Measurements from ENCODE around the gene PPL. TPM values are rescaled to one million over a fixed set of nuclear protein-coding genes. Genes with fewer than 3 reads are reported as not detected.
A peak's percentile ranks its signal among the peaks of the same experiment; 100 is the strongest.
"Not testable (repeated sequence)": the region's sequence is repeated elsewhere in the genome, so short reads cannot be mapped to it uniquely, and the experiment has no call there.

The PPL gene
- total RNA-seq, 1 donor from 2014 or later = 32.3 TPM

DNA sequence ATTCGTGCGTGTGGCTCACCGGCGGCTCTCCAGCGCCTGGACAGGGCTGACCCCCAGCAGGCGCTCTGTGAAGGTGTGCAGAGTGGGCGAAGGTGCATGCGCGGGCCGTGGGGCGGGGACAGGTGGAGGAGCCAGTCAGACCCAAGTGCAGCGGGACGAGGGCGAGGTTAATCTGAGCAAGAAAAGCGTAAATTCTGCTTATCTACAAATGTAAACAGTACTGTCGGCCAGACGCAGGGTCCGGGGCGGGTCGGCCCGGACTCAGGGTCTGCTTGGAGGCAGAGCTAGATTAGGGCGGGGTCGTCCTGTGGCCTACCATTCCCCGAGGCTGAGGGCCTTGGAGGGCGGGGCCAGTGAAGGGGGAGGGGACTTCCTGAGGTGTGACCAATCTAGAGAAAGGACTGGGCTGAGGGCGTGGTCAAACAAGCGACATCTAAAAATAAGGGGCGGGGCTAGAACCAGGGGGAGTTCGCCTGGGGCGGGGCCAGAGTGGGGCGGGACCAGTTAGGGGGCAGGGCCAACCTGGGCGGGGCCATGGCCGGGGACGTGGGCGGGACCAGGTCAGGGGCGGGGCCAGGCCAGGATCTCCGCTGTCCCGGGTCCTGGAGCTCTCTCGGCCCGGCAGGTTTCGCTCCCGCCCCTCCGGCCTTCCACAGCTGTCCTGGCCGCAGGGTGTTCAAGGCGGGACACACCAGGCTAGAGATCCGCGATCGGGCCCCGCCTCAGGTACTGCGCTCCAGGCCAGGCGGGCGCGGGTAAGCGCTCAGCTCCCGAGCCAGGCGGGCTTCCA lies 21.0 kb upstream of the PPL start, which contains the start of gene SEC14L5:
Gene SEC14L5 (plus strand): TSS at position 611 of the 790 bp plus-strand sequence. CDS start 994 bp downstream, outside the sequence.
- DNase-seq (ENCODE audit: low spot score) = peak; percentile 97

DNA sequence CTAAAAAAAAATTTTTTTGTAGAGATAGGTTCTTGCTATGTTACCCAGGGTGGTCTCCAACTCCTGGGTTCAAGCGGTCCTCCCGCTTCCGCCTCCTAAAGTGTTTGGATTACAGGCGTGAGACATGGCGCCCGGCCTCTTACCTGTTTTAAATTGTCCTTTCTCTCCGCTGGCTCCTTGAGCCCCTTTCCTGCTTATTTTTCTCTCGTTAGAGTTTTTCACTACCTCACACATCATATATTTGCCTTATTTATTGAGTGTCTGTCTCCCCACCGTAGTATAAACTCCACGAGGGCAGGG lies 20.4 kb upstream of the PPL start:
- no peak for DNase-seq (ENCODE audit: low spot score)

DNA sequence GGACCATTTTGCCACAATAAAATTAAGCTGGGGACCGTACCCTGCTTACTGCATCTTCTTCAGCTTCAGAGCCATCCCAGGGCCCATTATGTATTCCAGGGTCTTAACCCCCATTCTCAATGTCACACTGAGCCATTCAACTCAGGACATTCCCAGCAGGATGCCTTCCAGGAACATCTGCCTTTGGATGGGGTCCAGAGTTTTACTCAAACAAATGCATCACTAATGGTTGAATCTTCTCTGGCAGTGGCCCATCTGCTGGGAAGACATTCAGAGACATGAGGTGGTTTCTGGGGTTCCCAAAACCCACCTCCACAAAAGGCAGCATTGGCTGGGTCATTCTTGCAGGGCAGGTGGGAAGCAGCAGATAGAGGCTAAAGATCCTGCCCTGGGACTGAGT lies 17.8 kb upstream of the PPL start:
- no peak for DNase-seq (ENCODE audit: low spot score)

DNA sequence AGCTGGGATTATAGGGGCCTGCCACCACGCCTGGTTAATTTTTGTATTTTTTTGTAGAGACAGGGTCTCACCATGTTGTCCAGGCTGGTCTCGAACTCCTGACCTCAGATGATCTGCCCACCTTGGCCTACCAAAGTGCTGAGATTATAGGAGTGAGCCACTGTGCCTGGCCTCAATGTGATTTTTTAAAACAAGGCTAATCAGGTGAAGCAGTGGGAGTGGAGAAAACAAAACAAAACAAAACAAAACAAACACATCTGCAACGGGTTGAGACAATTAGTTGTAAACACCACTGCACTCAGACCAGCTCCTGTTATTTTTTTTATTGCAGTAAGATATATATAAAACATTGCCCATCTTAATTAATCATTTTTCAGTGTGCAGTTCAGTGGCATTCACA lies 14.6 kb upstream of the PPL start:
- DNase-seq (ENCODE audit: low spot score) = not testable (repeated sequence)

DNA sequence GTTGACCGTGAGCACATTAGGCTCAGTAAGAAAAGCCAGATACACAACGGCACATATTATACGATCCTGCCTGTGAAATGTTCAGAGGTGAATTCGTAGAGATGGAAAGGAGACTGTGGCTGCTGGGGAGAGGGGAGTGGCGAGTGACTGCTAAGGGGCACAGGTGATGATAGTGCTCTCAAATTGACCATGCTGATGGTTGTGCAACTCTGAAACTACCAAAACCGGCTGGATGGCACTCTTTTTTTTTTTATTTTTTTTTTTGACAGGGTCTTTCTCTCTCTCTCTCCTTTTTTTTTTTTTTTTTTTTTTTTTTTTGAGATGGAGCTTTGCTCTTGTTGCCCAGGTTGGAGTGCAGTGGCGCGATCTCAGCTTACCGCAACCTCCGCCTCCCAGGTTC lies 13.0 kb upstream of the PPL start:
- DNase-seq (ENCODE audit: low spot score) = no peak

DNA sequence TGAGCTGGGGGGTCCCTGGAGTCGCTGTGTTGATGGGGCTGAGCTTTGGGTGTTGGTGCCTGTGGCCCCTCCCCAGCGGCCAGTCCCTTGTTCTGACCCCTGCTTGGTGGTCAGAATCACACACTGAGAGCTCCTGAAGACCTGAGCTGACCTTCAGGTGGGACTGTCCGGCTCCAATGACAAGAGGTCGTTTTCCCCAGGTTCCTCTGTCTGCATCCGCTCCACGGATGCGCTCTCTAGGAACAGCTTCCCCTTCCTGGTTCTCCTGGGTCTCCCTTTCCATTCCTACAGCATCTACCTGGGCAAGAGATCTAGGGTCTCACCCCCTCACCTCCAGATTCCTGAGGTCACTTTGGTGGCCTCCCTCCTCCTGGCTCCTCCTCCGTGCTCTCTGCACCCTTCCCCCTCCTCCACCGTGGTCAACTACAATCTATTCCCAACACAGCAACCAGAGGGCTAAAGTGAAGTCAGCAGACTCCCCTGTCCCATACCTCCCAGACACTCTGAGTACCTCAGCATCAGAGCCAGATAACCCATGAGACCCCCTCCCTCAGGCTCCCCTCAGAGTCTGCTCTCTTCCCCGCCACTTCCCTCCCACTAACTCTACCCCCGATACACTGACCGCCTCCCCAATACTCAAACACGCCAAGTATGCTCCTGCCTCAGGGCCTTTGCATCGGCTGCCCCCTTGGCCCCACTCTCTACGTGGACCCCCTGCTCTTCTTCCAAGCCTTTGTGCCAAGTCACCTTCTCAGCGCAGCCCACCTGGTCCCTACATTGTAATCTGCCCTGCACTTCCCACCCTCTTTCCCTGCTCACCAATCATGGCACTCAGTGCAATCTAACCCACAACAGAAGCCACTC lies 12.2 kb upstream of the PPL start:
- DNase-seq (ENCODE audit: low spot score) = no peak

DNA sequence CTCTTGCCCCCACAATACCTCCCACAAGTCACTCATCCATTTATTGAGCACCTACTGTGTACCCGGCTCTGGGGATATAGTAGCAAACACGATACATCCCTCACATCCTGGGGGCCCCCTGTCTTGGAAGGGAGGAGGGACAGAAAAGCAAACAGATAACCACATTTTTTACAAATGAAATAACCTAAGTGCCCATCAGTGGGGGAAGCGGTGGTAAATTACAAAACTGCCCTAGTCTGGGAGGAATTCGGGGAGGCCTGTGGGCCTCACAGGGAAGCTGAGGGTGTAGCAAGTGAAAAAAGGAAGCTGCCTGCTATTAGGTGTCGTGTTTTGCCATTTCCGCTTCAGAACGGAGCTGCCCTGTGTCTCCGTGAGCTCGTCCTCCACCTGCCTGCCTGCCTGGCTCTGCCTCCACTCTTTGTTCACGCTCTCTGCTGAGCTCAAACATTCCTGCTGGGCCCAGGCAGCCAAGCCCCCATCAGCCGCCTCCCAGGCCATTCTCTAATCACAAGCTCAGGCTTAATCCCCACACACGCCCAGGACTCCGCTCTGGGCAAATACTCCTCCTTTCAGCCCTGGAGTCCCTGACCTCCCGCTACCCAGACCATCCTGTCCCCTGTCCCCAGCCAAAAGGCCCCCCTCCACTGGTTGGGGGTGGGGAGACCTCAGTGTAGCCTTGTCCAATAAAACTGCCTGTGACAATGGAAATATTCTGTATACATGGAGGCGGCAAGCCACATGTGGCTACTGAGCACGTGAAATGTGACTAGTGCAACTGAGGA lies 11.0 kb upstream of the PPL start:
- DNase-seq (ENCODE audit: low spot score) = peak; percentile 80

DNA sequence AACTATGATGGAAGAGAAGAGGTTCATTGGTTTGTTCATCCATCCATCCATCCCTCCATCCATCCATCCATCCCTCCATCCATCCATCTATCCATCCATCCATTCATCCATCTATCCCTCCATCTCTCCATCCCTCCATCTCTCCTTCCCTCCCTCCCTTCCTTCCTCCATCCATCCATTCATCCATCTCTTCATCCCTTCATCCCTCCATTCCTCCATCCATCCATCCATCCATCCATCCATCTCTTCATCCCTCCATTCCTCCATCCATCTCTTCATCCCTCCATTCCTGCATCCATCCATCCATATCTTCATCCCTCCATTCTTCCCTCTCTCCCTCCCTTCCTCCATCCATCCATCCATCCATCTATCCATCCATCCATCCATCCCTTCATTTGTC lies 10.0 kb upstream of the PPL start:
- DNase-seq (ENCODE audit: low spot score) = no peak

DNA sequence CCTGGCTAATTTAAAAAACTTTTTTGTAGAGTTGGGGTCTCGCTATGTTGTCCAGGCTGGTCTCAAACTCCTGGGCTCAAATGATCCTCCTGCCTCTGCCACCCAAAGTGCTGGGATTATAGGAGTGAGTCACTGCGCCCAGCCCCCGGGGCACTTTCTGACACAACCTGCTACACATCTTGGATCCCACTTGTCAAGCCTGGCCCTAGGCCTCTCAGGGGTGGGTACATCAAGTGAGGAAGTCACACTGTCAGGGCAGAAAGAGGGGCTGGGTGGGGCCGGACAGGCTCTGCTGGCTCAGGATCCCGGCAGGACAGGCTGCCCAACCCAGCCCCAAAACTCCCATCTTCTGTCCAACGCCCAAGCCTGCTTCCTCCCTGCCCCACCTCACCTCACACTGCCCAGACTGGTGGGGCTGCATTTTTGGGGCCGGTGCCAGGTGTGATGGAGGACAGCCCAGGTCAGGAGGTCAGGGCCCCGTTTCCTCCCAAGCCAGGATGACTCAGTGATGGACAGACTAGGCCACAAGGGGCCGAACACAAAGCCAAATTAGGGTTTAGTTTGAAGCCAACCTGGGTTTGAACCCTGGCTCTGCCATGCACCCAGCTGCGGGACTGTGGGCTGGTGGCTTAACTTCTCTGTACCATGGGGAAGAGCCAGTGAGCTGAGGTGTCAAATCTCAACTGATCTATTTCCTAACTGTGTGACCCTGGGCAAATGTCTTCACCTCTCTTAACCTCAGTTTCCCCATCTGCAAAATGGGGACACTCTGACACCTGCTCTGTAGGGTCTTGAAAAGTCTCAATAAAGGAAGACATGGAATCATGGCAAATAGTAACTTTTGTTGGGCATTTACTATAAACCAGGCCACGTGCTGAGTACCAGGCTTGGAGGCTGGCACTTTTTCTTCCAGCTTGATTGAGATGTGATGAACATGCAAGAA lies 8.9 kb upstream of the PPL start:
- DNase-seq (ENCODE audit: low spot score) = peak; percentile 70

DNA sequence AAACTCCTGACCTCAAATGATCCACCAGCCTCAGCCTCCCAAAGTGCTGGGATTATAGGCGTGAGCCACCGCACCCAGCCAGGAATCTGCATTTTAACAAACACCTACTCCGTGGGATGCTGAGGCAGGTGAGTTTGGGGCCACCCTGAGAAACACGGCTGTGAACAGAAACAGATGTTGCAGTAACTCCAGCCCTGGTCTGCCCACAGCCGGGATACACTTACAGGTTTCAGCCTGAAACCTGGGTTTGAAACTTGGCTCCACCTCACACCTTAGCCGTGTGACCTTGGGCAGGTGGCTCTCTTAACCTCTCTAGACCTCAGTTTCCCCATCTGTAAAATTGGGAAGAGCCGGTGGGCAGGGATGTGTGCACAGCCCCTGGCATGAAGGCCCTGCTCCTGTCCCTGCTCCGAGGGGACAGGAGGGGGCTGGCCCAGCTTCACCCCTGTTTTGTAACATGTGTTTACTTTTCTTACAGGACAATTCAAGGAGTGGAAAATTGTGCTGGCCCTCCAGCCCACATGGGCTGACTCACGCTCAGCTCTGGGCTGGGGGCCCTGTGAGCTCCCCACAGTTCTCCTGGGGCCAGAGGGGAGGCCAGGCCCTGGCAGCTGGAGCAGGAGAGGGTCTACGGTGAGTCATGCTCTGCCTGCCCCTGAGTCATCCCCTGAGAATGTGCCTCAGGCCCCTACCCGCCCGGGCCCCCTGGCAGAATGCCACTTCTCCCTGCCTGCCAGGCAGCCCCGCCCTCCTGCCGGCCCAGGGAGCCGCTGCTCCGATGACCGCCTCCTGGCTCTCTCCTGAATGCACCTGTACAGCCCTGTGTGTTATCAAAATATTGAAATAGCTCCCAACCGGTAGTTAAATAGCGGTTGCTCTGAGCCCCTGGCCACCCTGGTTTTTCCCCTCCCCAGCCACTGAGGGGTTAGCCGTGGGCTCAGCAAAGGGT lies 7.7 kb upstream of the PPL start:
- DNase-seq (ENCODE audit: low spot score) = peak; percentile 97

DNA sequence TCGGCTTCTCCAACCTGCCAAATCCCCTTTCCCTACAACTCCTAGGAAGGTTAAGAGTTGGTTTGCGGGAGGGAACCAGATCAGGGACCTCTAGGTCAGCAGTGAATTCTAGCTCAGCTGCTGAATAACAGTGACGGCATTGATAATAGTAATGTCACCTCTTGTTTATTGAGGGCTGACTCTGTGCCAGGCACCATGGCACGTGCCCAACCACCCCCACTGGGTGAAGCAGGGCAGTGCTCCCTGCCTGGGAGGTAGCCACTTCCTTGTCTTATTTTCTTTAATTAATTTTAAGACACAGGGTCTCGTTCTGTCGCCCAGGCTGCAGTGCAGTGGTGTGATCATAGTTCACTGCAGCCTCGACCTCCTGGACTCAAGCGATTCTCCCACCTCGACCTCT lies 5.5 kb upstream of the PPL start:
- no peak for DNase-seq (ENCODE audit: low spot score)

DNA sequence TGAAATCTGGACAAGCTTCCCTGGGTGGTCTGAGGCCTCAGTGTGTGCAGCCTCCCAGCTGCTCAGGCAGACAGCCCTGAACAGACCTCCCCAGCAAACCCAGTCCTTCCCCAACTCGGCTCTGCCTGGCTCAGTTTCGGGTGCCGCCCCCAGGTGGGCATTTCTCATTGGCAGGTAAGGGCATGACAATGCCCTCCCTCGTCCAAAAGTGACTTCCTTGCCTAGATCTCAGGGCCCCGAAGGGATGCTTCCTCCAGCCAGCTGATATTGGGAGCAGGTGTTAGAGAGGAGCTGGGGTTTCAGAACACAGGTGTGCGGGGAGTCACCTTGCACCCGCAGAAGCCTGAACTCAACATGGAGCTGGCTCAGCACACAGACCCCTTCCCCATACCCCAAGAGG lies 3.8 kb upstream of the PPL start:
- no peak for DNase-seq (ENCODE audit: low spot score)

DNA sequence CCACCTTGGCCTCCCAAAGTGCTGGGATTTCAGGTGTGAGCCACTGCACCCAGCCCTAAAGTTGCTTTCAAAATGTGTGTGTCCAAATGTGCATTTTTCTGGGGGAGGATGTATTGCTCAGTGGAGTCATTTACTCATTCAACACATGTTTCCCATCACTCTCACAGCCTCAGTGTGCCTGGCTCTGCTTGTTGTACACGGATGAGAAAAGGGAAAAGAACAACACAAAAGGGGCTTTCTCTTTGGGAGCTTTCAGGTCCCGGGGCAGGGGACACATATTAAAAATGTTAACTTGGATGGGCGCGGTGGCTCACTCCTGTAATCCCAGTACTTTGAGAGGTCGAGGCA lies 1.7 kb upstream of the PPL start:
- DNase-seq (ENCODE audit: low spot score) = no peak

DNA sequence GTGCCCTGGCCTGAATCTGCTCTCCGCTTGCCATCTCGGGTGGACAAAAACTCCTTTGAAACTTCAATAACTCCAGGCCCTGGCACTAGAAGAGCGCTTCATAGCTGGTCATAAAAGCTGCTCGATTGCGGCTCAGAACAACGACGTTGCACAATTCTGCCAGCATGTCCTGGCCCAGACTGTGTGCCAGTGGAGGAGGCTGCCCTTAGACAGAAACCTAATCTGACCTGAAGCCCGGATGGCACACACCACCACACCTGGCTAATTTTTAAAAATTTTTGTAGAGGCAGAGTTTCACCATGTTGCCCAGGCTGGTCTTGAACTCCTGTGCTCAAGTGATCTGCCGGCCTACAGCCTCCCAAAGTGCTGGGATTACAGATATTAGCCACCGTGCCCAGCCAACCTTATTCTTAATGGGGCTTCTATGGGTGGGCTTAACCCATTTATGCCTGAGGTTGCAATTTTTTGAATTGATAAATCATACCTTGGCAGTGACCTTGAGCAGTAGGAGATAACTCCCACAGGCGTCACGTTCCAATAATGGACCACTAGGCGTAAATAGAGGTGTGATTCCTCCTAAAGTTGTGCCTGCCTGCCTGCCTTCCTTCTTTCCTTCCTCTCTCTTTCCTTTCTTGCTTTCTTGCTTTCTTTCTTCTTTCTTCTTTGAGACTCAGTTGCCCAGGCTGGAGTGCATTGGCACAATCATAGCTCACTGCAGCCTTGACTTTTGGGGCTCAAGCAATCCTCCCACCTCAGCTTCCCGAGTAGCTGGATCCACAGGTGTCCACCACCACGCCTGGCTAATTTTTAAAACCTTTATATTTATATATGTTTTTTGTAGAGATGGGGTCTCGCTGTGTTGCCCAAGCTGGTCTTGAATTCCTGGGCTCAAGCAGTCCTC lies 1.1 kb upstream of the PPL start:
- no peak for DNase-seq (ENCODE audit: low spot score)

DNA sequence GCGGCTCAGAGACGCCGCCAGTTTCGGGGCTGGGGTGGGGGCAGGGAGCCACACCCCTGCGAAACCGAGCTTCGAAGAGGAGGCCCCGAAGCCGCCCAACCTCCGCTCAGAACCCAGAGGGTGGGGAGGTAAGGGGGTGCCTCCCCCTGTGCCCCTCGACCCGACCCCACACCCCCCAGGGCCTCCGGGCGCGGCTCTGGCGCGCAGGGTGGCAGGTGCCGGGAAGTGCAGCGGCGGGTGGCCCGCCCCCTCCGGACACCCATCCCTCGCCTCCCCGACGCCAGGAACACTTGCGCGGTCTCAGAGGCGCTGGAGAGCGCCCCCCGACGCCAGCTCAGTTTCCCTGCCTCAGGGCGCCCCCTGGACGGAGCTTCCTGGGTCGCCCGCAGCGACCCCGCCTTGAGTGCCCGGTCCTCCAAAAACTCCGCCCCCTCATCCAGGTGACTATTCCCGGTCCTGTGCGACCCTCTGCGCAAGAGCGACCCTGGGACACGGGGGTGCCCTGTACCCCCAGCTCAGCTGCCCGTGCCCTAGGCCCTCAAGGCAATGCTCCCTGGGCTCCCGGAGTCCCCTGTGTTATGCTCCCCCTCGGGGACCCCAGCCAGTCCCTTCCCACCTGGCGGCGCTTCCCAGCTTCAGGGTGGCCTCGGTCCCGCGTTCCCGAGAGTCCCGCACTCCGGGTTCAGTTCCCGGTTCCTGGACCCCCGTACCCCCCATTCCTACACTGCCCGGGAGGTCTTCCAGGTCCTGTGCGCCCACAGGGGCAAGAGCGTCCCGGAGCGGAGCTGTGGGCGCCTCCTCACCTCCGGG lies 562 bp downstream of the PPL start:
- no peak for DNase-seq (ENCODE audit: low spot score)

DNA sequence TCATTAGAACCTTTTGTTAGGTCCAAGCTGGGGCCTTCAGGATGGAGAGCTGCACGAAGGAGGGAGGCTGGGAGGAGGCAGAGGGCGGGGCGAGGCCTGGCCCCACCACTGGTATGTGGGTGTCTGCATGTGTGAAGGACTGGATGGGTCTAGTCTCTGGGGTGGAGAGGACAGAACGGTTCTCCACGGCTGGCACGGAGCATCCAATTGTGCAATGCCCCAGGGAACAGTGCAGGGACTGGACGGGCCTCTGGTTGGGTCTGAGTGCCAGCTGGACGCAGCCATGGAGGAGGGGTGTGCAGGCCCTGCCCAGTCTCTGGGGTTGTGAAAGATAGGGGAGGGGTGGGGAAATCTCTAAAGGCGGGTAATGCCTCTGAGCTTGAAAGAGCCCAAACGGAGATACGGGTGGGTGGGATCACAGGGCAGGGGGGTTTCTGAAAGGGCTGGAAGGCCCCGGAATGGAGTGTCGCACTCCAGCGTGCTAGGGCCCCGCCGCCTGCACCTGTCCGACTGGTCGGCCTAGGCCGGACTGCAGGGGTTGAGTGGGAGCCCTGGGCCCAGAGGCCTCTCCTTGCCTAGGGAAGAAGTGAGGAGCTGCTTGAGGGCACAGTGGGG lies 1.6 kb downstream of the PPL start:
- DNase-seq (ENCODE audit: low spot score) = peak; percentile 82

DNA sequence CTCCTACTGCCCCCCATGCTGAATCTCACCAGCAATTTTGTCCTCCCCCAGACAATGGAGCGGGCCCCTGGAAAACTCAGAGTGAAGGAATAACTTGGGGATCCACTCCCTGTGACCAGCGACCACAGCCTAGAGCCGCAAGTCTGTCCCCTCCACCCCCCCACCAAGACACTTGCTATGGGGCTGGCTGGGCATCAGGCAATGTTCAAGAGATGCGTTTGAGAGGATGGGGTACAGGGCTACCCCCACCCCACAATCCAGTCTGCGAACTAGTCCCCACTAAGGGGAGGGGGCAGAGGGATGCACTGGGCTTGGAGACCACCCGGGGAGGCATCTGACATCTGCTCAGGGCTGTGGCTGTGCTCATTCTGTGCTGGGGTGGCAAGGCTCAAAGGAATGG lies 2.4 kb downstream of the PPL start:
- no peak for DNase-seq (ENCODE audit: low spot score)

Data from umbilical cord (tissue), 2 donors.